ENCODE data around the gene INO80.

INO80 gene

GRCh38 chr15:41115161-41115651 lies 874 bp downstream of the INO80 start:
- TF ChIP-seq CTCF (conservative IDR thresholded peaks at IDR 0.05): no peak
- H3K27ac ChIP-seq: peak overlapping the region; percentile 99

- no peak for TF ChIP-seq CTCF (conservative IDR thresholded peaks at IDR 0.05)
- no peak overlapping the region for H3K27ac ChIP-seq
Observed at GRCh38 chr15:41106947-41107346, 9.1 kb downstream of the INO80 start.

- H3K27ac ChIP-seq: no peak overlapping the region
- TF ChIP-seq CTCF (conservative IDR thresholded peaks at IDR 0.05): no peak
Observed at GRCh38 chr15:41105348-41106334, 10.4 kb downstream of the INO80 start.

GRCh38 chr15:41104234-41104633 lies 11.8 kb downstream of the INO80 start:
- H3K27ac ChIP-seq: no peak overlapping the region
- no peak for TF ChIP-seq CTCF (conservative IDR thresholded peaks at IDR 0.05)

- TF ChIP-seq CTCF (conservative IDR thresholded peaks at IDR 0.05): no peak
- no peak overlapping the region for H3K27ac ChIP-seq
Observed at GRCh38 chr15:41102854-41103253, 13.2 kb downstream of the INO80 start.

GRCh38 chr15:41096178-41096577 lies 19.9 kb downstream of the INO80 start:
- no peak for TF ChIP-seq CTCF (conservative IDR thresholded peaks at IDR 0.05)

GRCh38 chr15:41085029-41085428 lies 31.1 kb downstream of the INO80 start:
- no peak for TF ChIP-seq CTCF (conservative IDR thresholded peaks at IDR 0.05)
- no peak overlapping the region for H3K27ac ChIP-seq

More at GRCh38 chr15:41096178-41096577, 19.9 kb downstream of the INO80 start:
- no peak overlapping the region for H3K27ac ChIP-seq
